Ovary (tissue), 3 donors: ENCODE measurements around the gene MICAL2.

Source experiments
- CTCF ChIP-seq, 3 donors: fragments of 450-650 bp in 2 of 3; fragments of 200-600 bp in 1 of 3; IDR thresholded peaks; one replicate each; pipeline versions ENCODE4 v1.5.1 to v1.8.0; 2016 to 2022; ENCODE audit warnings: antibody characterized with exemption in 3 of 3, mild to moderate bottlenecking in 1 of 3
- EP300 ChIP-seq: sonication (generic); formaldehyde crosslinking; IDR thresholded peaks from one replicate; pipeline ENCODE4 v1.6.1; 2017; ENCODE audit warnings: antibody characterized with exemption
- POLR2A ChIP-seq: fragments of 450-650 bp; IDR thresholded peaks from one replicate; pipeline ENCODE4 v1.6.1; 2017; ENCODE audit warnings: antibody characterized with exemption, mild to moderate bottlenecking, moderate library complexity
- donor health status: DM: no; HTN: no; CAD: no.

DNA sequence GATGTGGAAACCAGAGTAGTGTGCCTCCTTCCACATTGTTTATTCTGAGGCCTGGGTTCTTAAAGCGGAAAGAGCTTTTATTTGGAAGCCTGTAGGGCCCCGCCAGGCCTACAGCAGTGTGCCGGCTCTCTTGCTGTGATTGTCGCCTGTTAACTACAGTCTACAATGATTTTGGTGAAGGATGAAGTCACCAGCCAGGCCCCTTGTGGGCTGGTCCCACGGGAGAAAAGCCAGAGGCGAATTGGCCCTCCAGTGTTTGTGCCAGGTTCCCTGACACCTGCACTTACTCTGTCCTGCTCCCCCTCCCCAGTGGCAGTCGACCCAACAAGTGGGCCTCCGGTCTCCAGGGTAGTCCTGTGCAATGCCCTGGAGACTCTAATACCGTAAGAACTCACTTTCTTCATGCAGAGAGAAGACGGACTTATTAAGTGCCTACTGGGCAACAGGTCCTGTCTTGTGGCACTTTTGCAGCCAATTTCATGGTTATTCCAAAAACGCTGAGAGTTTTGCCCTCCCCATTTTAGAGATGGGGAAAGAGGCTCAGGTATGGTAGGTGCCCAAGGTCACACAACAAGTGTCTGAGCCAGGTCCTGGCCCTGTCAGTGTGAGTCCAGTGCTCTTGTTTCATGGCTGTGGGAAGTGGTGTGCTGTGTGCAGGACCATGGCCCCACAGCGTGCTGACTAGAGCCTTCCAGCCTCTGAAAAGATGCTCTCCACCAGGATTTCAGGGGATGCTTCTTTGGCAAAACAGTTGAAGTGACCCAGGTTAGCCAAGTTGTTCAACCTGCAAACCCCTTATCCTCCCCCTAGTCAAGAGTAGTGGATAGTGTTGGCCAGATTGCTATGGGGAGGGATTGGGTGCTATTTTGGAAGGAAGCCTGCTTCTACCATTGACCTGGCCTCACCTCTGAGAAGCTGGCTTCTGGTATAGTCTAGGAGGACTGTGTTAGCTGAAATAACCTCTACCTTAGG lies 1.4 kb downstream of the MICAL2 start:
- TF ChIP-seq CTCF (IDR thresholded peaks at IDR 0.05) (no peak), POLR2A (no peak), EP300 (no peak)
